Measurements from ENCODE around the gene CXCR3.

Gene CXCR3

GRCh38 chrX:71609095-71609750, 9.1 kb downstream of the CXCR3 start:
- peaks cover 0 to 57% of the 10 kb centered on the region in 2 experiments; a peak in 2 of 3 replicates for H3K36me3 ChIP-seq (ENCODE audit: control insufficient read depth in 2 of 2, insufficient read depth in 1 of 2, low read length in 2 of 2)
- H3K27ac ChIP-seq (ENCODE audit: extremely low read depth, low read depth, low read length) = no peak overlapping the region
- no peaks in the 10 kb centered on the region for H3K9me3 ChIP-seq (ENCODE audit: control insufficient read depth, insufficient read depth, low read depth, low read length)
- H3K4me3 ChIP-seq (ENCODE audit: low read depth, low read length) = no peak overlapping the region
- ChIA-PET POLR2A (no interaction called here), CTCF (interaction anchor here (0.6 to 0.9 kb wide), 2 partner anchors 9 to 1088 kb away, joined by 3 read pairs; no protein-coding TSS in a partner anchor)
- no peaks in the 10 kb centered on the region for H3K4me1 ChIP-seq (ENCODE audit: control insufficient read depth, insufficient read depth, low read length)
- TF ChIP-seq ZNF280D (tag by site-specific recombination; IDR thresholded peaks at IDR 0.05) = 0 out of 2 replicates have a peak, but pooled peaks have one; percentile 12
- TF ChIP-seq ZBTB21 (tag by site-specific recombination; IDR thresholded peaks at IDR 0.05) = no peak
- TF ChIP-seq ZNF114 (tag by site-specific recombination; IDR thresholded peaks at IDR 0.05) = no peak
- TF ChIP-seq SETDB1 (IDR thresholded peaks at IDR 0.05; ENCODE audit: insufficient read length, low read length) = no peak
- TF ChIP-seq ZNF830 (tag by site-specific recombination; IDR thresholded peaks at IDR 0.05; ENCODE audit: low read depth) = no peak
- TF ChIP-seq MYNN (tag by site-specific recombination; IDR thresholded peaks at IDR 0.05; ENCODE audit: borderline replicate concordance) = no peak
- no peak for TF ChIP-seq ZNF660 (tag by site-specific recombination; IDR thresholded peaks at IDR 0.05)
- no peak for TF ChIP-seq ZNF18 (tag by site-specific recombination; IDR thresholded peaks at IDR 0.05)
- no peak for TF ChIP-seq PRDM1 (tag by site-specific recombination; IDR thresholded peaks at IDR 0.05)

- Histone ChIP-seq H3K36me3 (ENCODE audit: control insufficient read depth in 2 of 2, insufficient read depth in 1 of 2, low read length in 2 of 2) (peaks cover 0 to 56% of the 10 kb centered on the region in 2 experiments; a peak in 2 of 3 replicates), H3K27ac (ENCODE audit: extremely low read depth, low read depth, low read length) (no peak overlapping the region), H3K4me3 (ENCODE audit: low read depth, low read length) (no peak overlapping the region), H3K4me1 (ENCODE audit: control insufficient read depth, insufficient read depth, low read length) (no peaks in the 10 kb centered on the region), H3K9me3 (ENCODE audit: control insufficient read depth, insufficient read depth, low read depth, low read length) (no peaks in the 10 kb centered on the region; the same call in 1 of the 2 replicates)
- CTCF ChIA-PET = no interaction called here
- POLR2A ChIA-PET = no interaction called here
- no peak for TF ChIP-seq ZNF600 (tag by site-specific recombination; IDR thresholded peaks at IDR 0.05)
- TF ChIP-seq ZNF148 (tag by site-specific recombination; IDR thresholded peaks at IDR 0.05; ENCODE audit: borderline replicate concordance) = no peak
- TF ChIP-seq ELK4 (IDR thresholded peaks at IDR 0.05; ENCODE audit: borderline replicate concordance, low read depth, low read length) = no peak
- TF ChIP-seq ZXDB (tag by site-specific recombination; IDR thresholded peaks at IDR 0.05) = no peak
- no peak for TF ChIP-seq ZNF211 (tag by site-specific recombination; IDR thresholded peaks at IDR 0.05; ENCODE audit: low read depth)
- no peak for TF ChIP-seq ZNF664 (tag by site-specific recombination; IDR thresholded peaks at IDR 0.05)
- TF ChIP-seq ZNF248 (tag by site-specific recombination; IDR thresholded peaks at IDR 0.05) = no peak
- TF ChIP-seq SP7 (tag by site-specific recombination; IDR thresholded peaks at IDR 0.05) = no peak
- no peak for TF ChIP-seq ZSCAN5A (tag by site-specific recombination; IDR thresholded peaks at IDR 0.05)
- TF ChIP-seq ZBTB11 (tag by site-specific recombination; conservative IDR thresholded peaks at IDR 0.05; ENCODE audit: low read depth) = no peak
- no peak for TF ChIP-seq ZNF768 (tag by site-specific recombination; IDR thresholded peaks at IDR 0.05)
- TF ChIP-seq ZNF221 (tag by site-specific recombination; IDR thresholded peaks at IDR 0.05; ENCODE audit: borderline replicate concordance) = no peak
- no peak for TF ChIP-seq ZBTB21 (tag by site-specific recombination; IDR thresholded peaks at IDR 0.05)
Observed at GRCh38 chrX:71607488-71607887, 10.8 kb downstream of the CXCR3 start.
